ENCODE measurements around the gene DOCK9. TPM values are rescaled to one million over a fixed set of nuclear protein-coding genes. Genes with fewer than 3 reads are reported as not detected.

The DOCK9 gene
- total and polyA plus RNA-seq, 2 donors (not counting 3 experiments of a cell fraction or from before 2014, with no cell fraction given) = 147 to 323 TPM

DNA sequence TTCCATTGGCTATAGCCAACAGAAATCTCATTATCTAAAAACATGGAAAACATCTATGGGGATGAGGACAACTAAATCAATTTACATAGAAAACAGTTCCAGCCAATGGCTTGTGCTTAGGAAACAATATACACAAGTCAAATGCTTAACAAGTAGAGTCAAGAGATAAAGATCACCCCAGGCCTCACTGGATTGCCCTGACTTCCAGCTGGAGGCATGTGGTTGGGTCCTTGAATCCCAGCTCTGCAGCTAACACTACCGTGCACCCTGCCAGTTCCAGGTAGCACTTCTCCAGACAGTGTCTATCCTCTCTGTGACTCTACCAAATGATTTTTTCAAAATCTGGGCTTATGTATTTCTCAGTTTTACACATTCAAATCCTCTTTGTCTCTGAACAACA is 80.2 kb downstream of the DOCK9 start:
- dilution Hi-C loops (cut with MboI; ENCODE audit: extremely low pct_ligation_motif_present, low sequenced_read_pairs) (no loop called here), intact Hi-C loops (cut with micrococcal nuclease) (no loop called here)
- POLR2A ChIA-PET = no interaction called here
- H3K9me3 ChIP-seq (replicated peaks; ENCODE audit: control insufficient read depth, insufficient read depth, low read length) = no peaks in the 10 kb centered on the region
- H3K9me1 ChIP-seq (replicated peaks; ENCODE audit: control insufficient read depth, extremely low read depth, insufficient read depth, low read length) = no peaks in the 10 kb centered on the region
- FAIRE-seq (no peak), DNase-seq (ENCODE audit: low read depth, low spot score) (no peak)
- CTCF ChIA-PET = interaction anchor here (1.4 to 2.0 kb wide), 2 partner anchors 131 to 136 kb away, joined by 4 to 8 read pairs; no protein-coding TSS in a partner anchor
- no TSS peak for BruUV-seq (replicated peaks)
- no peak overlapping the region for H3K9ac ChIP-seq (replicated peaks; ENCODE audit: extremely low read depth, insufficient read depth, low read length)
- no peaks in the 10 kb centered on the region for H3K27me3 ChIP-seq (ENCODE audit: control insufficient read depth in 2 of 2, insufficient read depth in 2 of 2, low read length in 2 of 2)
- H3K27ac ChIP-seq (ENCODE audit: insufficient read depth, low read depth, low read length) = no peak overlapping the region
- no peaks in the 10 kb centered on the region for H4K20me1 ChIP-seq (replicated peaks; ENCODE audit: control insufficient read depth, extremely low read depth, insufficient read depth, low read length)
- H3K36me3 ChIP-seq (ENCODE audit: control insufficient read depth in 2 of 2, extremely low read depth in 1 of 2, insufficient read depth in 2 of 2, low read length in 2 of 2) = peaks cover 33 to 38% of the 10 kb centered on the region in 2 experiments
- no peaks in the 10 kb centered on the region for H3K79me2 ChIP-seq (ENCODE audit: control insufficient read depth, insufficient read depth, low read length)
- no peak overlapping the region for H3K4me2 ChIP-seq (ENCODE audit: insufficient read depth, low read length)
- no peak for TF ChIP-seq POLR2AphosphoS5 (IDR thresholded peaks at IDR 0.05; ENCODE audit: insufficient read depth, low read depth, low read length)
- TF ChIP-seq CTCF (IDR thresholded peaks at IDR 0.05; ENCODE audit: extremely low read depth in 1 of 2, insufficient read depth in 1 of 2, low read depth in 1 of 2, low read length in 2 of 2) = no peak
- TF ChIP-seq EZH2 (IDR thresholded peaks at IDR 0.05; ENCODE audit: borderline replicate concordance, low read depth, low read length, severe bottlenecking) = no peak
- no peak for TF ChIP-seq FOS (IDR thresholded peaks at IDR 0.05; ENCODE audit: borderline replicate concordance, insufficient read depth, low read length)
- TF ChIP-seq MAX (IDR thresholded peaks at IDR 0.05; ENCODE audit: insufficient read depth, insufficient read length) = no peak
- TF ChIP-seq MYC (IDR thresholded peaks at IDR 0.05; ENCODE audit: low read depth, low read length) = no peak
- no peak for TF ChIP-seq POLR2A (IDR thresholded peaks at IDR 0.05; ENCODE audit: low read depth, low read length)
- no peak for TF ChIP-seq GATA2 (IDR thresholded peaks at IDR 0.05; ENCODE audit: insufficient read depth, insufficient read length, low read depth, low read length)
- no peak for TF ChIP-seq JUN (IDR thresholded peaks at IDR 0.05; ENCODE audit: borderline replicate concordance, insufficient read depth, insufficient read length, low read depth)
- H3K4me1 ChIP-seq (ENCODE audit: control insufficient read depth, extremely low read depth, insufficient read depth, low read length) = peaks cover 28% of the 10 kb centered on the region
- H3K4me3 ChIP-seq (replicated peaks in 1 of 3; ENCODE audit: insufficient read depth in 1 of 3, low read depth in 1 of 3, low read length in 3 of 3) = no peak overlapping the region
- no peak overlapping the region for H2AFZ ChIP-seq (ENCODE audit: low read depth, low read length)

Data from endothelial cell of umbilical vein (primary cell).